BJ (cell line): ENCODE results near the gene KCNK1. TPM values are rescaled to one million over a fixed set of nuclear protein-coding genes. Genes with fewer than 3 reads are reported as not detected.

Experiments used
- CTCF ChIA-PET: fragments of 350-600 bp; formaldehyde crosslinking; extraction: SDS; loops from one replicate; lab custom pipeline; 2021; ENCODE audit warnings: antibody characterized with exemption, inconsistent platforms; lab: Yijun Ruan, JAX
- POLR2A ChIA-PET: fragments of 300-600 bp; sonication (Branson Sonifier 250); formaldehyde crosslinking; extraction: SDS; loops from one replicate; lab custom pipeline; 2021; ENCODE audit warnings: antibody characterized with exemption; lab: Charles Lee
- DNase-seq: peaks from one replicate; pipeline ENCODE4 v3.0.0-alpha.2; 2011; ENCODE audit warnings: low read depth
- H3K27me3 ChIP-seq: 2 replicates; pipeline ENCODE4 v1.6.0; 2011; ENCODE audit warnings: low read length; ENCODE audit not compliant: control insufficient read depth, insufficient read depth
- H3K36me3 ChIP-seq: 2 replicates; pipeline ENCODE4 v1.5.1; 2011; ENCODE audit warnings: low read length; ENCODE audit not compliant: control insufficient read depth, insufficient read depth
- H3K4me3 ChIP-seq: 2 replicates; pipeline ENCODE4 v1.5.1; 2011; ENCODE audit warnings: low read depth, mild to moderate bottlenecking, control low read depth, low read length
- CTCF ChIP-seq: IDR thresholded peaks from 2 replicates; pipeline ENCODE4 v1.5.1; 2011; ENCODE audit warnings: low read depth, mild to moderate bottlenecking, control low read depth, inconsistent platforms, low read length, moderate library complexity; ENCODE audit not compliant: insufficient read depth
- polyA plus RNA-seq: library from polyadenylated mRNA; depleted of rRNA; stranded (reverse); fragments of >200 nt; gene quantifications from 2 replicates; pipeline ENCODE4 v1.2.3, GENCODE V29; 2011

KCNK1 gene
- polyA plus RNA-seq, 1 experiment = 3.0 TPM

GRCh38 chr1:233641029-233641428, 27.1 kb downstream of the KCNK1 start:
- TF ChIP-seq CTCF = no peak
- DNase-seq = no peak
- Histone ChIP-seq H3K4me3 (no peak overlapping the region), H3K27me3 (no peaks in the 10 kb centered on the region), H3K36me3 (no peaks in the 10 kb centered on the region)
- POLR2A ChIA-PET = no interaction called here
- CTCF ChIA-PET = interaction anchor here (0.6 kb wide), 1 partner anchor 23 kb away, joined by 3 read pairs; no protein-coding TSS in a partner anchor

GRCh38 chr1:233647073-233647472, 33.2 kb downstream of the KCNK1 start:
- TF ChIP-seq CTCF = no peak
- no peak for DNase-seq
- Histone ChIP-seq H3K36me3 (no peaks in the 10 kb centered on the region), H3K4me3 (no peak overlapping the region), H3K27me3 (no peaks in the 10 kb centered on the region)
- ChIA-PET CTCF (no interaction called here), POLR2A (no interaction called here)

- TF ChIP-seq CTCF = no peak
- no peak overlapping the region for H3K4me3 ChIP-seq
- ChIA-PET CTCF (interaction anchor here (0.6 kb wide), 2 partner anchors 93 to 158 kb away, joined by 3 read pairs; no protein-coding TSS in a partner anchor), POLR2A (no interaction called here)
- DNase-seq = no peak
- no peaks in the 10 kb centered on the region for H3K27me3 ChIP-seq
- no peaks in the 10 kb centered on the region for H3K36me3 ChIP-seq
Observed at GRCh38 chr1:233647636-233648035, 33.7 kb downstream of the KCNK1 start.

GRCh38 chr1:233651061-233651460, 37.2 kb downstream of the KCNK1 start:
- CTCF ChIA-PET = no interaction called here
- Histone ChIP-seq H3K36me3 (no peaks in the 10 kb centered on the region), H3K27me3 (no peaks in the 10 kb centered on the region), H3K4me3 (no peak overlapping the region)
- POLR2A ChIA-PET = no interaction called here
- no peak for DNase-seq
- TF ChIP-seq CTCF = no peak

- no peaks in the 10 kb centered on the region for H3K27me3 ChIP-seq
- no peak overlapping the region for H3K4me3 ChIP-seq
- ChIA-PET CTCF (no interaction called here), POLR2A (interaction anchor here (0.5 kb wide), 1 partner anchor 9 kb away, joined by 3 read pairs; no protein-coding TSS in a partner anchor)
- no peak for DNase-seq
- H3K36me3 ChIP-seq = no peaks in the 10 kb centered on the region
- no peak for TF ChIP-seq CTCF
Observed at GRCh38 chr1:233651563-233652233, 37.8 kb downstream of the KCNK1 start.
